H1 (cell line): ENCODE results near the gene CHMP1B. TPM values are rescaled to one million over a fixed set of nuclear protein-coding genes. Genes with fewer than 3 reads are reported as not detected.
A peak's percentile ranks its signal among the peaks of the same experiment; 100 is the strongest.

ENCODE experiments used
- CTCF ChIA-PET: fragments of 300-600 bp; sonication (Branson Sonifier 250); formaldehyde crosslinking; loops from one replicate; lab custom pipeline; 2021; ENCODE audit not compliant: partially characterized antibody; lab: Charles Lee
- POLR2A ChIA-PET: fragments of 300-600 bp; sonication (Branson Sonifier 250); formaldehyde crosslinking; loops from one replicate; lab custom pipeline; 2021; ENCODE audit warnings: inconsistent platforms; ENCODE audit not compliant: partially characterized antibody; lab: Charles Lee
- DNase-seq, 2 experiments: peaks; one replicate each; pipeline versions ENCODE4 v3.0.0 to v3.0.0-alpha.2; 2010 to 2022; ENCODE audit warnings: low spot score in 2 of 2, low read depth in 1 of 2, mixed read lengths in 1 of 2
- FAIRE-seq: peaks from 2 replicates; lab custom pipeline; 2011; peaks lifted over from hg19 to GRCh38; lab: Jason Lieb, UNC
- H2AFZ ChIP-seq: 2 replicates; pipeline ENCODE4 v1.8.1; 2012; ENCODE audit warnings: low read length, inconsistent platforms
- H2AK5ac ChIP-seq: 2 replicates; pipeline ENCODE4 v1.6.1; 2013; ENCODE audit warnings: low read depth, low read length
- H2BK120ac ChIP-seq: replicated peaks from 2 replicates; pipeline ENCODE3; 2013; ENCODE audit warnings: low read depth, low read length, inconsistent platforms
- H2BK12ac ChIP-seq: 2 replicates; pipeline ENCODE4 v1.6.1; 2013; ENCODE audit warnings: low read depth, low read length
- H2BK15ac ChIP-seq: 2 replicates; pipeline ENCODE4 v1.6.1; 2013; ENCODE audit warnings: low read length
- H2BK20ac ChIP-seq: 2 replicates; pipeline ENCODE4 v1.6.1; 2013; ENCODE audit warnings: low read length
- H2BK5ac ChIP-seq: 2 replicates; pipeline ENCODE4 v1.6.1; 2013; ENCODE audit warnings: low read depth, low read length
- H3K14ac ChIP-seq: 2 replicates; pipeline ENCODE4 v1.6.1; 2013; ENCODE audit warnings: inconsistent platforms; ENCODE audit not compliant: insufficient read length
- H3K18ac ChIP-seq: 2 replicates; pipeline ENCODE4 v1.6.1; 2013; ENCODE audit warnings: low read length; ENCODE audit errors: extremely low read depth
- H3K23ac ChIP-seq: 2 replicates; pipeline ENCODE4 v1.6.1; 2013; ENCODE audit warnings: inconsistent platforms; ENCODE audit not compliant: insufficient read length
- H3K23me2 ChIP-seq: 2 replicates; pipeline ENCODE4 v1.6.1; 2013; ENCODE audit warnings: low read depth, low read length
- H3K27ac ChIP-seq: 2 replicates; pipeline ENCODE4 v1.6.1; 2011; ENCODE audit warnings: low read depth, low read length, inconsistent platforms
- H3K27me3 ChIP-seq, 4 experiments: replicated peaks in 1 of 4; 1 replicate in 1 of 4; 2 replicates in 3 of 4; pipeline versions ENCODE4 v1.6.1 to v1.8.1; 2011 to 2013; ENCODE audit warnings: low read length in 3 of 4, mild to moderate bottlenecking in 3 of 4, inconsistent platforms in 2 of 4, mixed read lengths in 2 of 4, moderate library complexity in 1 of 4; ENCODE audit not compliant: control insufficient read depth in 3 of 4, insufficient read depth in 3 of 4; ENCODE audit errors: extremely low read depth in 1 of 4
- H3K36me3 ChIP-seq, 4 experiments: 2 replicates each; pipeline versions ENCODE4 v1.6.1 to v1.8.1; 2011 to 2013; ENCODE audit warnings: mild to moderate bottlenecking in 4 of 4, low read length in 3 of 4, moderate library complexity in 2 of 4, control low read depth in 1 of 4, inconsistent platforms in 1 of 4; ENCODE audit not compliant: insufficient read depth in 4 of 4, control insufficient read depth in 2 of 4
- H3K4ac ChIP-seq: replicated peaks from 2 replicates; pipeline ENCODE3; 2013; ENCODE audit warnings: low read length, low read depth, mixed read lengths, inconsistent platforms; ENCODE audit not compliant: insufficient read length
- H3K4me1 ChIP-seq, 4 experiments: replicated peaks in 1 of 4; 1 replicate in 1 of 4; 2 replicates in 3 of 4; pipeline versions ENCODE4 v1.6.1 to v1.8.1; 2011 to 2013; ENCODE audit warnings: low read length in 3 of 4, inconsistent platforms in 2 of 4, mixed read lengths in 1 of 4; ENCODE audit not compliant: insufficient read depth in 4 of 4, control insufficient read depth in 3 of 4
- H3K4me2 ChIP-seq, 2 experiments: 2 replicates each; pipeline versions ENCODE4 v1.6.1 to v1.8.1; 2011 to 2013; ENCODE audit warnings: low read depth in 2 of 2, low read length in 2 of 2, control low read depth in 1 of 2, inconsistent platforms in 1 of 2, mild to moderate bottlenecking in 1 of 2; ENCODE audit not compliant: insufficient read depth in 1 of 2
- H3K4me3 ChIP-seq, 4 experiments: fragments of 200-600, 300-600 bp in 1 of 4; sonication (generic), shearing (Covaris generic), sonication (Bioruptor Twin) in 1 of 4; 2 replicates each; pipeline versions ENCODE4 v1.5.1 to v1.8.1; 2011 to 2016; ENCODE audit warnings: low read length in 4 of 4, low read depth in 3 of 4, control low read depth in 2 of 4, inconsistent platforms in 2 of 4, mild to moderate bottlenecking in 2 of 4, mixed read lengths in 1 of 4, moderate library complexity in 1 of 4; ENCODE audit not compliant: insufficient read depth in 2 of 4; ENCODE audit errors: extremely low read depth in 1 of 4
- H3K56ac ChIP-seq: replicated peaks from 2 replicates; pipeline ENCODE3; 2013; ENCODE audit warnings: low read depth, mild to moderate bottlenecking, mixed read lengths, low read length, inconsistent platforms; ENCODE audit not compliant: insufficient read length
- H3K79me1 ChIP-seq: 2 replicates; pipeline ENCODE4 v1.6.1; 2013; ENCODE audit warnings: low read depth, low read length, control low read depth
- H3K79me2 ChIP-seq, 2 experiments: 2 replicates each; pipeline versions ENCODE4 v1.6.1 to v1.8.1; 2012 to 2013; ENCODE audit warnings: low read length in 2 of 2, mild to moderate bottlenecking in 2 of 2, inconsistent platforms in 1 of 2; ENCODE audit not compliant: insufficient read depth in 2 of 2, control insufficient read depth in 1 of 2
- H3K9ac ChIP-seq, 4 experiments: replicated peaks in 1 of 4; 1 replicate in 1 of 4; 2 replicates in 3 of 4; pipeline versions ENCODE4 v1.6.1 to v1.8.1; 2011 to 2013; ENCODE audit warnings: low read depth in 3 of 4, low read length in 3 of 4, control low read depth in 2 of 4, mild to moderate bottlenecking in 2 of 4, moderate library complexity in 2 of 4, inconsistent platforms in 1 of 4; ENCODE audit errors: extremely low read depth in 1 of 4
- H3K9me3 ChIP-seq, 2 experiments: 2 replicates each; pipeline versions ENCODE4 v1.6.1 to v1.8.1; 2012 to 2013; ENCODE audit warnings: mild to moderate bottlenecking in 2 of 2, moderate library complexity in 2 of 2, control low read depth in 1 of 2, inconsistent platforms in 1 of 2, low read depth in 1 of 2, low read length in 1 of 2, mixed read lengths in 1 of 2; ENCODE audit not compliant: insufficient read depth in 2 of 2
- H4K20me1 ChIP-seq, 2 experiments: replicated peaks in 1 of 2; 2 replicates each; pipeline versions ENCODE3 to v1.8.1; 2011 to 2013; ENCODE audit warnings: inconsistent platforms in 2 of 2, low read length in 2 of 2, mild to moderate bottlenecking in 1 of 2; ENCODE audit not compliant: insufficient read depth in 2 of 2, control insufficient read depth in 1 of 2
- H4K5ac ChIP-seq: 2 replicates; pipeline ENCODE4 v1.6.1; 2013; ENCODE audit warnings: low read length, low read depth, mixed read lengths, inconsistent platforms; ENCODE audit not compliant: insufficient read length
- H4K8ac ChIP-seq: 2 replicates; pipeline ENCODE4 v1.8.0; 2013; ENCODE audit warnings: mild to moderate bottlenecking, moderate library complexity, low read length, inconsistent platforms; ENCODE audit not compliant: insufficient read depth; ENCODE audit errors: extremely low read depth
- H4K91ac ChIP-seq: replicated peaks from 2 replicates; pipeline ENCODE3; 2013; ENCODE audit warnings: low read length, mixed read lengths, inconsistent platforms; ENCODE audit not compliant: insufficient read length
- EGR1 ChIP-seq: IDR thresholded peaks from 2 replicates; pipeline ENCODE4 v1.6.1; 2011; ENCODE audit warnings: low read depth, low read length, borderline replicate concordance
- KDM5A ChIP-seq: fragments of 200-600 bp; IDR thresholded peaks from 2 replicates; pipeline ENCODE4 v1.7.1; 2012; ENCODE audit warnings: mild to moderate bottlenecking, low read length, inconsistent platforms, mixed read lengths
- POU5F1 ChIP-seq: IDR thresholded peaks from 2 replicates; pipeline ENCODE4 v1.6.1; 2011; ENCODE audit warnings: low read depth, mild to moderate bottlenecking, low read length, moderate library complexity
- SP1 ChIP-seq: IDR thresholded peaks from 2 replicates; pipeline ENCODE4 v1.6.1; 2011; ENCODE audit warnings: low read depth, low read length
- YY1 ChIP-seq: IDR thresholded peaks from 2 replicates; pipeline ENCODE4 v1.6.1; 2011; ENCODE audit warnings: low read depth, mild to moderate bottlenecking, low read length
- ZNF274 ChIP-seq: IDR thresholded peaks from 2 replicates; pipeline ENCODE4 v1.7.0; 2012; ENCODE audit warnings: low read length, borderline replicate concordance; ENCODE audit errors: extremely low read depth
- WGBS, 2 experiments: shearing (Covaris generic) in 1 of 2; methylation state at CpG; one replicate each; pipeline versions ENCODE4 v1.1.6 to v1.1.7; 2013 to 2015; ENCODE audit warnings: low lambda C conversion rate in 2 of 2, mixed read lengths in 2 of 2, inconsistent platforms in 1 of 2, low coverage in 1 of 2, missing lambda C conversion rate in 1 of 2; ENCODE audit not compliant: insufficient replicate concordance in 2 of 2, insufficient coverage in 1 of 2, insufficient read length in 1 of 2; ENCODE audit errors: extremely low coverage in 1 of 2, missing lambda C conversion rate in 1 of 2; 5-methylcytosine and 5-hydroxymethylcytosine counted together
- polyA plus RNA-seq, 7 experiments: library from polyadenylated mRNA; depleted of rRNA in 3 of 7; stranded (reverse) in 5 of 7; unstranded in 2 of 7; fragments of >200 nt in 5 of 7; fragments of 200-250 nt in 2 of 7; gene quantifications; 1 replicate in 5 of 7; 2 replicates in 1 of 7; 4 replicates in 1 of 7; pipeline versions ENCODE4 v1.2.1 to v1.2.3, GENCODE V29; 2011 to 2013; ENCODE audit warnings: missing spikeins in 2 of 7, mixed read lengths in 2 of 7
- total RNA-seq: library from RNA; stranded (reverse); fragmentation: NEBNext Ultra II Directional; extraction: Animal tissue kit (Norgen Biotek cat#: 25700); gene quantifications from 2 replicates; pipeline ENCODE4 v1.2.1, GENCODE V29; 2021
- TF ChIP-seq, protein P1 (sequence below): IDR thresholded peaks from 2 replicates; pipeline ENCODE4 v1.6.1; 2011; ENCODE audit warnings: low read depth, mild to moderate bottlenecking, low read length; ENCODE audit not compliant: insufficient read depth

The CHMP1B gene
- total and polyA plus RNA-seq, 2 of the 8 experiments (the other 6 are each of a cell fraction or from before 2014, with no cell fraction given): 30.5 to 43.2 TPM

DNA sequence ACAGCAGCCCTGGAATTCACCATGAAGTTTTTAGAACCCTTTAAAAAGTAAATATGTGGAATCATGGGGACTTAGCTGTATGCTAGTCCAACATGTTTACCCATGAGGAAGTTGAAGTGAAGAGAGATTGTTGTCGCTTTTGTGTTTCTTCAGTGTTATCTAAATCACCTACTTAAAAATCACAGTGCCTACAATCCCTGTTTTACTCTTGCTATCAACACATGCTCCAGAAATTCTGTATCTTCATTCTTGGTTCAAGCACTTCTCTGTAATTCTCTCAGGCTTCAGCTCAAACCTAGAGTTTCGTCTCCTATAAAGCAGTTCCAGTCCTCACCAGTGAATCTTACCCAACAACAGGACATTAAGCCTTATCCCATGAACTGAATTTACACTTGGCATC, 30.5 kb upstream of the CHMP1B start:
- WGBS, 2 experiments: 73% methylated on average over 2 of the region's 2 CpGs; no CpG with 5 or more reads in 1 of the 2 experiments
- FAIRE-seq: peak; percentile 69
- TF ChIP-seq EGR1: no peak
- TF ChIP-seq, protein P1, sequence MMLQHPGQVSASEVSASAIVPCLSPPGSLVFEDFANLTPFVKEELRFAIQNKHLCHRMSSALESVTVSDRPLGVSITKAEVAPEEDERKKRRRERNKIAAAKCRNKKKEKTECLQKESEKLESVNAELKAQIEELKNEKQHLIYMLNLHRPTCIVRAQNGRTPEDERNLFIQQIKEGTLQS: no peak
- TF ChIP-seq KDM5A: no peak
- TF ChIP-seq POU5F1: no peak
- TF ChIP-seq YY1: no peak
- no peak for TF ChIP-seq ZNF274
- TF ChIP-seq SP1: no peak

More for the DNA sequence above, 30.5 kb upstream of the CHMP1B start:
- Histone ChIP-seq H2BK20ac (no peak overlapping the region), H4K5ac (no peak overlapping the region), H4K91ac (no peak overlapping the region), H3K23ac (no peak overlapping the region), H2AK5ac (no peak overlapping the region), H4K20me1 (no peaks in the 10 kb centered on the region), H3K14ac (no peak overlapping the region), H3K4me1 (peaks cover 0 to 3% (median 1%) of the 10 kb centered on the region in 4 experiments; a peak in 3 of 7 replicates), H3K56ac (no peak overlapping the region), H4K8ac (no peak overlapping the region), H3K79me1 (no peaks in the 10 kb centered on the region), H3K79me2 (no peaks in the 10 kb centered on the region), H3K9me3 (no peaks in the 10 kb centered on the region), H2BK12ac (no peak overlapping the region), H3K36me3 (no peaks in the 10 kb centered on the region), H3K27ac (no peak overlapping the region), H3K4me2 (no peak overlapping the region), H3K4ac (no peak overlapping the region), H3K27me3 (no peaks in the 10 kb centered on the region), H2BK15ac (no peak overlapping the region), H2AFZ (no peak overlapping the region), H3K9ac (no peak overlapping the region), H3K18ac (no peak overlapping the region), H2BK120ac (no peak overlapping the region), H3K23me2 (no peaks in the 10 kb centered on the region), H3K4me3 (no peak overlapping the region), H2BK5ac (no peak overlapping the region)
- ChIA-PET CTCF (interaction anchor here (1.2 to 1.4 kb wide), 4 partner anchors 59 to 219 kb away, joined by 3 to 6 read pairs (median 4); no protein-coding TSS in a partner anchor), POLR2A (no interaction called here)
- DNase-seq: no peak
